Natural killer cell treated with Interleukin-12 subunit alpha and Interleukin-12 subunit beta and Interleukin-15 and Interleukin-18, amount 100 ng/mL, for 72 hours (primary cell): ENCODE results near the gene UGT1A9. TPM values are rescaled to one million over a fixed set of nuclear protein-coding genes. Genes with fewer than 3 reads are reported as not detected.

ENCODE experiments used
- ATAC-seq, 2 donors: fragments of 150-1000 bp; cut with Tn5 transposase in 1 of 2; sonication (Bioruptor Pico), chemical (Tn5 transposase) in 1 of 2; 2 replicates each; pipeline ENCODE4 v1.10.0; 2021
- DNase-seq: peaks from one replicate; pipeline ENCODE4 v3.0.0; 2022; ENCODE audit warnings: low spot score
- H3K27ac Mint-ChIP-seq, 2 donors: 1 replicate in 1 of 2; 2 replicates in 1 of 2; pipeline ENCODE4 v1.8.0; 2022; ENCODE audit warnings: mixed read lengths in 2 of 2, mild to moderate bottlenecking in 1 of 2, moderate library complexity in 1 of 2
- H3K27me3 Mint-ChIP-seq, 2 donors: 1 replicate in 1 of 2; 2 replicates in 1 of 2; pipeline ENCODE4 v1.8.0; 2022; ENCODE audit warnings: mixed read lengths in 2 of 2
- H3K36me3 Mint-ChIP-seq: one replicate; pipeline ENCODE4 v1.8.0; 2022; ENCODE audit warnings: mixed read lengths
- H3K4me1 Mint-ChIP-seq, 2 donors: 1 replicate in 1 of 2; 2 replicates in 1 of 2; pipeline ENCODE4 v1.8.0; 2022; ENCODE audit warnings: low read depth in 2 of 2, mixed read lengths in 2 of 2, mild to moderate bottlenecking in 1 of 2
- H3K4me3 Mint-ChIP-seq: one replicate; pipeline ENCODE4 v1.8.0; 2022; ENCODE audit warnings: mixed read lengths
- H3K9me3 Mint-ChIP-seq: 2 replicates; pipeline ENCODE4 v1.8.0; 2022; ENCODE audit warnings: mixed read lengths
- total RNA-seq, 2 donors: library from RNA; stranded (reverse); gene quantifications; one replicate each; pipeline ENCODE4 v1.2.3, GENCODE V29; 2022

The UGT1A9 gene
- total RNA-seq, 2 donors from 2014 or later, result not detected

DNA sequence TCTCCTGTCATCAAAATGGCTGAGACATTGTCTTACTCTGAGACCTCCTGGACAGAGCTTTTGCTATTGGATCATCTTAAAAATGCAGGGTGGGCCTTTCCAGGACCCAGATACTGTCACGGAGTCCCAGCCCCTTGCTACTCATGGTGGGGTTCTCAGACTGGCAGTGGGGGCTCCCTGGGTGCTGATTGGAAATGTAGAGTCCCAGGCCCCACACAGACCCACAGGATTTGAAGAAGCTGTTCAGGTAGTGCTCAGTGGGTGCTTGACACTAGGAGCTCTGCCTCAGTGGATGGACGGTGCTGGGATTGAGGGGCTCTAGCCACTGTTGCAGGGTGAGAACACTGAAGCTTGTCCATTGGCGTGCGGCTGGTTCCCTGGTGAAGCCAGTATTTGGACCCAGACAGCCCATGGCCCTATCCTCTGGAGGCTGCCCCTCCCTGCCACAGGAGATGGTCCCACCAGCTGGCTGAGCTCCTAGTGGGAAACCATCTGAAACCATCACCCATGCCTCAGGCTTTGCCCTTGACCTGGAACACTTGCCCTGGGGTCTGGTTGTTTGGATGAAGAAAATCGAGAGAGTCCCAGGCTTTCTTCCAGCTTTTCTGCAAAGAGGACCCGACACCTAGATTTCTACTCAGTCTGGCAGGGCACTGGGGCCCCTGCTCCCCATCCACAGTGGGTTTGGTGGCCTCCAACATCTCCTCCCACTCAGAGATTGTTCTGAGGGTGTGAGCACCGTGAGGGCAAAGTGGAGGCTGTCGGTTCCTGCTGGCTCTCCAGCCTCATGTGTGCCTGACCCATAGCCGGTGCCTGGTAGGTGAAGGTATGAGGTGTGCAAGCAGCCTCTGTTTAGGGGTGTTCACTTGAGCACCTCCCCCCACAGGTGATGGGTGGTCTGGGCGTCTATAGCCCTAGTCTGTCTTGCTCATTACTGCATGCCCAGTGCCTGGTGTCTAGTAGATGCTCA is 136.6 kb downstream of the UGT1A9 start:
- H3K4me1 Mint-ChIP-seq, result no peaks in the 10 kb centered on the region
- H3K9me3 Mint-ChIP-seq, result no peaks in the 10 kb centered on the region
- peak; percentile 42 for DNase-seq
- H3K4me3 Mint-ChIP-seq, result no peak overlapping the region
- no peak overlapping the region for H3K27ac Mint-ChIP-seq
- ATAC-seq, result no peak
- H3K27me3 Mint-ChIP-seq, result peaks cover 18 to 32% of the 10 kb centered on the region in 2 donors
- no peaks in the 10 kb centered on the region for H3K36me3 Mint-ChIP-seq

GRCh38 chr2:233810385-233810784 is 138.7 kb downstream of the UGT1A9 start:
- H3K27me3 Mint-ChIP-seq, result peaks cover 24 to 25% of the 10 kb centered on the region in 2 donors
- H3K9me3 Mint-ChIP-seq, result no peaks in the 10 kb centered on the region
- H3K27ac Mint-ChIP-seq, result no peak overlapping the region
- DNase-seq (peak; percentile 2), ATAC-seq (no peak)
- no peaks in the 10 kb centered on the region for H3K36me3 Mint-ChIP-seq
- H3K4me1 Mint-ChIP-seq, result no peaks in the 10 kb centered on the region
- no peak overlapping the region for H3K4me3 Mint-ChIP-seq

GRCh38 chr2:233811087-233811486 is 139.4 kb downstream of the UGT1A9 start:
- no peak for ATAC-seq
- Mint-ChIP-seq H3K4me1 (no peaks in the 10 kb centered on the region), H3K9me3 (no peaks in the 10 kb centered on the region), H3K36me3 (no peaks in the 10 kb centered on the region), H3K27me3 (peaks cover 23 to 24% of the 10 kb centered on the region in 2 donors), H3K27ac (no peak overlapping the region), H3K4me3 (no peak overlapping the region)
- peak; percentile 34 for DNase-seq

DNA sequence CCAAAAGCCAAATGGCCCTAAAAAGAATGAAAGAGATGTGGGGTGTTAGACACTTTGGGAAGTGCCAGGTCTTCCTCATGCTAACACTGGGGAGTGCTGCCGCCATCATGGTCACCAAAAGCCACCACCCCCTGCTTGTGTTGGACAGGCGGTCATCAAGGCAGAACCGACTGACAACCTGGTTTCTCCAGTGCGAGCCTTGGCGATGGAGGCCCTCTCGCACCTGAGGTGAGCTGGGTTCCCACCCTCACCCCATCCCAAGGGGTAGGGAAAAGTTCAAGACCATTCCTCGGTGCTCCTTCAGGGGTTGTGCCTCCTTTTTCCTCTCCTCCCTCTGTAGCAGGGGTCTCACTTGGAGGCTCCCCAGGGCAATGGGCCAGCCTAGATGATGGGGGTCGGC is 140.0 kb downstream of the UGT1A9 start:
- Mint-ChIP-seq H3K36me3 (no peaks in the 10 kb centered on the region), H3K27me3 (peaks cover 23 to 27% of the 10 kb centered on the region in 2 donors), H3K9me3 (no peaks in the 10 kb centered on the region), H3K4me3 (no peak overlapping the region), H3K27ac (no peak overlapping the region), H3K4me1 (no peaks in the 10 kb centered on the region)
- ATAC-seq (no peak), DNase-seq (peak; percentile 20)

DNA sequence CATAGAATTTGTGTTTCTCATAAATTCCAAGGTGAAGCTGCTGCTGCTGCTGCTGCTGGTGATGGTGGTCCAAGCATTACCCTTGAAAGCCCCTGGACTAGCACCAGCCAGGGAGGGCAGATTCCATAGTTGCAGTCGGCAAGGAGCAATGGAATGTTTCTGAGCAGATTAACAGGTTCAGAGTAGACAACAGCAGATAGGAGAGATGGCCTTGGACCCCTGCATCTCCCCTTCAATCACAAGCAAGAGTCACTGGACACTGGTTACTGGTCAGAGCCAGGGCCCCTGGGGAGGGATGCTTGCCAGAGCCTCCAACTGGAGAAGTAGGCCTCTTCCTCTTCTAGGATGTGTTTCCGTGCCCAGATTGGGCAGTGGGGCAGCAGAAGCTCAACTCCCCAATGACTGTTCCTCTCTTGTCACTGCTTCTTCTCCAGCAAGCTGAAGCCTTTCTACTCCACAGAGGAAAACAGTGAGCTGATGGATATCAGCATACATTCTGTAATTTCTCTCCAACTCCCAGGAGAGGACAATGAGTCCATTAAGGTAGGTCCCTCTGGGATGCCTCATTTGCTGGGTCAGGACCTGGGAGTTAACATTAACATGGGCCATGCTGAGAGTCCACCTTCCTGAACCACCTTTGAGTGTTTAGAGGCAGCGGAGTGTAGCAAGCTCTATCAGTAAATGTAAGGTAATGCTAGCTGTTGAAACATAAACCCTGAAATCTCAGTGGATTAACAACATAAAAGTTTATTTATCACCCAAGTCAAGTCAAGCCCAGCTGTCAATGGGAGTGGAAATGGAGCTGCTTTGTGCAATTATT is 141.7 kb downstream of the UGT1A9 start:
- H3K27ac Mint-ChIP-seq, result no peak overlapping the region
- DNase-seq (peak; percentile 25), ATAC-seq (no peak)
- no peaks in the 10 kb centered on the region for H3K4me1 Mint-ChIP-seq
- no peak overlapping the region for H3K4me3 Mint-ChIP-seq
- H3K36me3 Mint-ChIP-seq, result no peaks in the 10 kb centered on the region
- H3K27me3 Mint-ChIP-seq, result peaks cover 27 to 30% of the 10 kb centered on the region in 2 donors
- H3K9me3 Mint-ChIP-seq, result no peaks in the 10 kb centered on the region

DNA sequence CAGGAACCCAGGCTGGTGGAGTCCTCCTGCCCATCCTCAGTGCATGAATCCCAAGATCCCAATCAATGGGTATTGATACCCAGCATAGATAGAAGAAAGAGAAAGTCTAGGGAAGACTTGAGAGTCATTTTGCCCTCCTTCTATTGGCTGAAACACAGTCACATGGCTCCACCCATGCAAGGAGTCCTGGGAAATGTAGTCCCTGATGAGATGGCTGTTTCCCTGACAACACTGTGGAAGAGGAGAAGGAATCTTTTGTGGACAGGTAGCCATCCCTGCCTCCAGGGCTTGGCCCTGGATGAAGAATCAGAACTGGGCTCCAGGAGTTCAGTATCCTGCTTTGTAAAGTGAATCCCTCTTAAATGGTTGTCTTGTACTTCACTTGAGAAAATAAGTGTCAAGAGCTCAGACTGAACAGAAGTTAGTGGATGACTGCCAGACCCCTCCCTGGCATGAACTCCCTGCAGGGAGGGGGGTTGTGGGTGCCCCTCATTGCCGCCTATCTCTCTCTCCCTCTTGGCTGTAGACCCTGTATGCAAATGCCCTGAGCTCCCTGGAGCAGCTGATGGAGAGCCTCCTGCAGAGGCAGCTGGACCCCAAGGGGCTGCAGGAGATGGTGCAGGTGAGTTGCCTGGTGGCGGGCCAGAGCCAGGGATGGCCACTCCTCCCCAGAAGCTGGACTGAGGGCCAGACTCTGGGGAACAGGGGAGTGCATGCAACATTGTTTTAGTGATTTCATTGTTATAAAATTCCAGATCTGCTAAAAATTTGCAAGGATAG is 142.5 kb downstream of the UGT1A9 start:
- Mint-ChIP-seq H3K9me3 (no peaks in the 10 kb centered on the region), H3K27me3 (peaks cover 27 to 30% of the 10 kb centered on the region in 2 donors), H3K4me3 (no peak overlapping the region), H3K27ac (no peak overlapping the region), H3K36me3 (no peaks in the 10 kb centered on the region), H3K4me1 (no peaks in the 10 kb centered on the region)
- DNase-seq, result no peak
- ATAC-seq, result no peak

- H3K36me3 Mint-ChIP-seq, result no peaks in the 10 kb centered on the region
- no peak overlapping the region for H3K27ac Mint-ChIP-seq
- no peaks in the 10 kb centered on the region for H3K9me3 Mint-ChIP-seq
- no peak for DNase-seq
- H3K4me1 Mint-ChIP-seq, result no peaks in the 10 kb centered on the region
- no peak for ATAC-seq
- no peak overlapping the region for H3K4me3 Mint-ChIP-seq
- H3K27me3 Mint-ChIP-seq, result peaks cover 20 to 22% of the 10 kb centered on the region in 2 donors
Observed at GRCh38 chr2:233815861-233816260, 144.2 kb downstream of the UGT1A9 start.

DNA sequence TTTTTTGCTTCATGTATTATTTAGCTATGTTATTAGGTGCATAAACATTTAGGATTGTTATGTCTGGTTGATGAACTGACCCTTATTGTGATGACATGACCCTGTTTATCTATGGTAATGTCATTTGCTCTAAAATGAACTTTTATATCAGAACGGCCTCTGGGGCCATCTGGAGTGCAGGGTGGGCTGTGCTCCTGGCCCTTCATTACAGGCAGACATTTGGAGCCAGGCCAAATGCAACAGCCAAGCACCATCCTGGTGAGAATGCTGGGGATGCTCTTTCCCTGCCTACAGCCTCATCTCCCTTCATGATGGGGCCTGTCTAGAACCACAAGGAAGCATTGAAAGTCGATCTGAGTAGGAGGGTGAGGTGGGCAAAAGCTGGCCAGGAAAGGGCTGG is 144.6 kb downstream of the UGT1A9 start:
- no peak overlapping the region for H3K4me3 Mint-ChIP-seq
- H3K9me3 Mint-ChIP-seq, result no peaks in the 10 kb centered on the region
- H3K27ac Mint-ChIP-seq, result no peak overlapping the region
- DNase-seq, result no peak
- H3K27me3 Mint-ChIP-seq, result peaks cover 20 to 22% of the 10 kb centered on the region in 2 donors
- no peak for ATAC-seq
- H3K36me3 Mint-ChIP-seq, result no peaks in the 10 kb centered on the region
- no peaks in the 10 kb centered on the region for H3K4me1 Mint-ChIP-seq

DNA sequence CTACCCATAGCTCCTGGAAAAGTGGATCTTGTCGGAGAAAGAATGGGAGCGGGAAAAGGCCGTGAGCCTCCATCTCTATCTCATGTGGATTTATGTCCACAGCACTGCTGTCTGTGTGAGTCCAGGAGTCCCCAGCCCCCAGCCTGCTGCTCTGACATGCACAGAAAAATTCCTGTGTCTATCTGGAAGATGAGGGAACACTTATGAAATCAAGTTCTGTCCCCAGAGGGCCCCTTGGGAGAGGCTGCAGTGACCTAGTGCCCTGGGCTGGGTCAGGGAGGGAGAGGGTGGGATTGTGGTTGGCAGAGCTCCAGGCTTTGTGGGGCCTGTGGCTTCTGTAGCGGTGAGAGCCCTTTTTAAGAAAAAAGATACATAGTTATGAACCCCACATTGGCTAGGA is 145.1 kb downstream of the UGT1A9 start:
- ATAC-seq (no peak), DNase-seq (no peak)
- Mint-ChIP-seq H3K4me3 (no peak overlapping the region), H3K27ac (no peak overlapping the region), H3K27me3 (peaks cover 22% of the 10 kb centered on the region in 2 donors), H3K4me1 (no peaks in the 10 kb centered on the region), H3K36me3 (no peaks in the 10 kb centered on the region), H3K9me3 (no peaks in the 10 kb centered on the region)

GRCh38 chr2:233817361-233817911 is 145.7 kb downstream of the UGT1A9 start:
- no peaks in the 10 kb centered on the region for H3K9me3 Mint-ChIP-seq
- DNase-seq (peak; percentile 46), ATAC-seq (no peak)
- peaks cover 20 to 22% of the 10 kb centered on the region in 2 donors for H3K27me3 Mint-ChIP-seq
- no peaks in the 10 kb centered on the region for H3K4me1 Mint-ChIP-seq
- no peak overlapping the region for H3K27ac Mint-ChIP-seq
- no peak overlapping the region for H3K4me3 Mint-ChIP-seq
- H3K36me3 Mint-ChIP-seq, result no peaks in the 10 kb centered on the region

- no peaks in the 10 kb centered on the region for H3K36me3 Mint-ChIP-seq
- no peak for ATAC-seq
Observed at GRCh38 chr2:233817995-233818638, 146.4 kb downstream of the UGT1A9 start.

DNA sequence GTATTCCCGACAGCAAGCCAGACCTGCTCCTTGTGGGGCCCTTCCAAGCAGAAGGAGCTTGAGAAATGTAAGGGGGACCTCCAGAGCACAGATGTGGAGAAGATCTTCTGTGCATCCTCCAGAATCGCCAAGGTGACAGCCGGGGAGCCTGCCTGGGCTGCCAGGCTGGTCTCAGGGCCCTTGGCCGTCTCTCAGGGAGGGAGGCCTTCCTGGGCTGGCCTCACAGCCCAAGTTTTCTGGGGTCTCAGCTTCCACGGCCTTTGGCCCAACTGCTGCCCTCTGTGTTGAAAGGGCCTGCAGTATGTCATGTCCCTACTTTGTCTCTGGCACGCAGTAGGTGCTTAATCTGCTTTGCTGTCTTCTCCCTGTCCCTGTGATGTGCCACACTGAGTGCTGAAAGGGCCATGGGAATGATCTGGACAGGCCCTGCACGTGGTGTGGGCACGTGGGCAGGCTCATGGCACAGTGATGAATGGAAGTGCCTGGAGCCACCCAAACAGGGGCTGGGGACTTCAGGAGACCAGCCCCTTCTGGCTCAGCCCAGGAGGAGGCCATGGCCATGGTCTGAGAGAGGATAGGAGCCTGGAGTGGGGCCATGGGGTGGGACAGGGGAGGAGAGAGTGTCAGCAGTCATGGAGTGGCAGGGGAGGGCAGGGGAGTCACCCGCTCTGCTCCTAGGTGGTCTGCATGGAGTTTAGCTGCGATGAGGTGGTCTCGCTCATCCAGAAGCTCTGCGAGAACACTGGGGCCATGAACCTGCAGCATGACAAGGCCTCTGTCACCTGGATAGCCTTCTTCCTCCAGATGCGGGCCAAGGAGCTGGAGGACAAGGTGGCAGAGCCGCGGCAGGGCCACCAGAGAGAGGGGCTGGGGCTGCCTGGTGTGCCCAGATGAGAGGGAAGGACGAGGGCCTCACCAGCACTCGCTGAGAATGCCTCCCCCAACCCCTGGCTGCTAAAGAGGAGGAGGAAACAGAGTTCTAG is 147.2 kb downstream of the UGT1A9 start:
- Mint-ChIP-seq H3K27ac (no peak overlapping the region), H3K4me1 (no peaks in the 10 kb centered on the region), H3K27me3 (peaks cover 13 to 22% of the 10 kb centered on the region in 2 donors), H3K36me3 (no peaks in the 10 kb centered on the region), H3K4me3 (no peak overlapping the region), H3K9me3 (no peaks in the 10 kb centered on the region)
- DNase-seq, result peak; percentile 45
- ATAC-seq, result no peak

More at GRCh38 chr2:233817995-233818638, 146.4 kb downstream of the UGT1A9 start:
- no peak overlapping the region for H3K27ac Mint-ChIP-seq
- peaks cover 16 to 22% of the 10 kb centered on the region in 2 donors for H3K27me3 Mint-ChIP-seq
- H3K9me3 Mint-ChIP-seq, result no peaks in the 10 kb centered on the region
- peak; percentile 47 for DNase-seq
- H3K4me1 Mint-ChIP-seq, result no peaks in the 10 kb centered on the region
- no peak overlapping the region for H3K4me3 Mint-ChIP-seq
